Left hindlimb (tissue), 1 donor: Measurements from ENCODE around the gene UNC13B.
"Not testable (repeated sequence)": the region's sequence is repeated elsewhere in the genome, so short reads cannot be mapped to it uniquely, and the experiment has no call there.

Source experiments
- DNase-seq: peaks from one replicate; pipeline ENCODE4 v3.0.0-alpha.2; 2018

Gene UNC13B

DNA sequence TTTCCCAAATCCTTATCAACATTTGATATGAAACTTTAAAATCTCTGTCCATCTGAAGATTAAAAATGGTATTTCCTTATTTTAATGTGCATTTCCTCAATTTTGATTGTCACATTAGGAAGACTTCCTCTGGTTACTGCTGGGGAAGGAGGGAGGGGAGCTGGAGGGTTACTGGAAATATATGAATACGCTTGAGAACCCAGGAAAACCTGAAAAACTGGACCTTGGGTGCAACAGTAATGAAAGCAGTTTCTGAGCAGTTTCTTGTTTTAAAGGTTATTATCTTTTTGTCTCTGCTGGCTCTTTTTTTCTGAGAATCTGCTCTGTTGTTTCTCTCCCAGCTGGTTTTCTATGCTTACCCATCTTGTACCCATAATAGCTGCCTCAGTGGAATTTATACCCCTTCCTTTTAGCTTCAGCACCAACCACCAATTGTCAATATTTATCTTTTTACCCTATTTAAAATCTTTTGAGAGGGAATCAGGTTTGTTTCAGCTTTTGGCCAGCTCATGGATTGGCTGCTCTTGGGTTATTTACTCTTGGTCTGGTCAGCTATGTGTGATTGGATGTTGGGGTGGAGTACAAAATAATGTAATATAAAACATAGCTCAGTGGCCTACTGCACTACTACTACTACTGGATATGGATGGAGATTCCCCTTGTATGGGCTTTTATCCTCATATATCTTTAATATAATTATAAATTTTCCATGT is 67.4 kb downstream of the UNC13B start:
- DNase-seq: no peak

DNA sequence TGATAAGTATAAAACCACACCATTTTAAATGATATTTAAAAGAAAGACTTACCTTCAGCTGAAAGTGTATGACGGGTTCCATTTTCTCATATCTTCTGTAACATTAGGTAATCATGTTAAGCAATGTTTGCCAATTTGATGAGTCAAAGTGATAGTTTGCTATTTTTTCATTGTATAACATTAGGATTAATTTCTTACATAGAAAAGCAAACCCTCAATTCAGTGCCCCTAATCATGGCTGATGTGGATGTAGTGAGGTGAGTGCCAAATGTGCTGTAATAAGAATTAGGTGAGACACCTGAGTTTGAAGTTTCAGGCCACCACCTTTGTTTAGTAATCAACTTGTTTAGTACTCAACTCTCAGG is 68.0 kb downstream of the UNC13B start:
- DNase-seq: no peak

DNA sequence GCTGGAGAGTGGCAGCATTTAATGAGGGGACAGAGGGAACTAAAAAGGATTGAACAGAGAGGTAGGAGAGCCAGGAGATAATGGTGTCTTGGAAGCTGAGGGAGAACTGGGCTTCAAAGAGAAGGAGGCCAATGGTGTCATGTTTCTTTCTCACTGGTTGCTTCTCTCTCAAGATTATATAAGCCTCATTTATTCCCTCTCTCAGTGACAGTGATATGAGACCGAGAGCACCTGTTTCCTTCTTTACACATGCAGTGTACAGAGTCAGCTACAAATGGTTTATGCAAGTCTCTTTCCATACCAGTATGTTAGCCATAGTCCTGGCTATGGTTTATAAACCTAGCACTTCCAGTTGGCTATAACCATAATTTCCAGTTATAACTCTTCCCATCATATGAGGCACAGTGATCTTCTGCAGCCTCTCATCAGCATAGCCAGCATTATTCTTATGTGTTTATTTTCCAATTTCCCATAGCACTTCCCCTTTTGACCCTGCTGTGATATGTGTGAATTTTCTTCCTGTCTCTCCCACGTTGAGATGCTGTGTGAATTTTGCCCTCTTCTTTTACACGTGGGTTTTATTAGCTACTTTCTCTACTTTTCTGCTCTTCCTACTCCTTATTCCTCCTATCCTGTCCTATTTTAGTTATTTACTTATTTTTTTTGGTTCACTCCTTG is 71.2 kb downstream of the UNC13B start:
- no peak for DNase-seq

DNA sequence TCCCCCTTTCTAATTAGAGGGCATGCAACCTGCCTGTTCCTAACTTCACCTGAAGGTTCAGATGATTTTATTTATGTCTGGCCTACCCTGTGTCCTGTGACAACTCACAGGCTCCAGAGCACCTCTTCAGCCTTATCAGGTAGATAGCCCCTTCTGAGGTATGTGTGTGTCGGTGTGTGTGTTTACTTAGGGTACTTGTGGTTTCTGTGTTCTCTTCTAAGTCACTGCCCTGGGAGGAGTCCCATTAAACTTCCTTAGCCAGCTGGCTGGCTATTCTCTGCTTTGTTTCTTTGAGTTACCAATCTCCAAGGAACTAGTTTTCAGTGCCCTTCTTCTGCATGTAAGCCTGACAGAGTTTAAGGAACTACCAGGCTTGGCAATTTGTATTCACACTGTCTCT is 74.9 kb downstream of the UNC13B start:
- no peak for DNase-seq

DNA sequence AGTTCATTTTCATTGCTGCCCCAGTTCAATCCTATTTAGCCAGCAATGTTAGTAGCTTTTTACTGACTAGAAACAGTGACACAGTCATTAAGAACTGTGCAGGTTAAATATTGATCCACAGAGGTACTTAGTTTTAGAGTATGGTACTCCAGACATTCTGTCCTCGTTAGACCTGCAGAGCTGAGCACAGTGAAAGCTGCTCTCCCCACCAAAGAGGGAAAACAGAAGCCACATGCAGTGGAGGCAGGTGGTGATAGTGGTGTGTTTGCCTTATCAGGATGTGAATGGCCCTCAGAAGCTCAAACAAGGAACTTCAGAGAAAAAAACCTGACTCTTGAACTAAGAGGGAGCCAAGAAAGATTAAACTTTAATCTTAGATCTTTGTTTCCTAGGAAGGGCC is 75.5 kb downstream of the UNC13B start:
- no peak for DNase-seq

DNA sequence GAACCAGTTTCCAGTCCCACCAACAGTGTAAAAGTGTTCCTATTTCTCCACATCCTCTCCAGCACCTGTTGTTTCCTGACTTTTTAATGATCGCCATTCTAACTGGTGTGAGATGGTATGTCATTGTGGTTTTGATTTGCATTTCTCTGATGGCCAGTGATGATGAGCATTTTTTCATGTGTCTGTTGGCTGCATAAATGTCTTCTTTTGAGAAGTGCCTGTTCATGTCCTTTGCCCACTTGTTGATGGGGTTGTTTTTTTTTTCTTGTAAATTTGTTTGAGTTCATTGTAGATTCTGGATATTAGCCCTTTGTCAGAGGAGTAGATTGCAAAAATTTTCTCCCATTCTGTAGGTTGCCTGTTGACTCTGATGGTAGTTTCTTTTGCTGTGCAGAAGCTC is 84.1 kb downstream of the UNC13B start:
- DNase-seq: not testable (repeated sequence)

DNA sequence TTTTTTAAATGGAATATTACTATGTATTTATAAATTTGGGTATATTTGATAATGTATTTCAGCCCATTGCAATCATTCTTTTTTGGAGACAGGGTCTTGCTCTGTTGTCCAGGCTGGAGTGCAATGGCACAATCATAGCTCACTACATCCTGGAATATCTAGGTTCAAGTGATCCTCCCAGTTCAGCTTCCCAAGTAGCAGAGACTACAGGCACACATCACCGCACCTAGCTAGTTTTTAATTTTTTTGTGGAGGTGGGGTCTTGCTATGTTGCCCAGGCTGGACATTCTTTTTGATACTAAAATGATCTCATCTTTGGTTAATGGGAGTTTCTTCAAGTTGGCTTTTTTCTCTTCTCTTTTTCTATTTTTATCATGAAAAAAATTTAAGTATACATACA is 91.3 kb downstream of the UNC13B start:
- no peak for DNase-seq

DNA sequence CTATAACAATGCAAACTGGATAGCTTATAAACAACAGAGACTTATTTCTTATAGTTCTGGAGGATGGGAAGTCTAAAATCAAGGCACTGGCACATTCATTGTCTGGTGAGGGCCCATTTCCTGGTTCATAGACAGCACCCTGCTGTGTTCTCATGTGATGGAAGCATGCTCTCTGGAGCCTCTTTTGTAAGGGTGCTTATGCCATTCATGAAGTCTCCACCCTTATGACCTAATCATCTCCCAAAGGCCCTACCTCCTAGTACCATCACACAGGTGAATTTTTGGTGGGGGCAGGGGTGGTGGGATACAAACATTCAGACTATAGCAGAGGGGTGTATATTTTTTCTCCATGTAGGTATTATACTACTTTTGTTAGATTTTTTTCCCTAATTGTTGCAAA is 92.4 kb downstream of the UNC13B start:
- DNase-seq: no peak

DNA sequence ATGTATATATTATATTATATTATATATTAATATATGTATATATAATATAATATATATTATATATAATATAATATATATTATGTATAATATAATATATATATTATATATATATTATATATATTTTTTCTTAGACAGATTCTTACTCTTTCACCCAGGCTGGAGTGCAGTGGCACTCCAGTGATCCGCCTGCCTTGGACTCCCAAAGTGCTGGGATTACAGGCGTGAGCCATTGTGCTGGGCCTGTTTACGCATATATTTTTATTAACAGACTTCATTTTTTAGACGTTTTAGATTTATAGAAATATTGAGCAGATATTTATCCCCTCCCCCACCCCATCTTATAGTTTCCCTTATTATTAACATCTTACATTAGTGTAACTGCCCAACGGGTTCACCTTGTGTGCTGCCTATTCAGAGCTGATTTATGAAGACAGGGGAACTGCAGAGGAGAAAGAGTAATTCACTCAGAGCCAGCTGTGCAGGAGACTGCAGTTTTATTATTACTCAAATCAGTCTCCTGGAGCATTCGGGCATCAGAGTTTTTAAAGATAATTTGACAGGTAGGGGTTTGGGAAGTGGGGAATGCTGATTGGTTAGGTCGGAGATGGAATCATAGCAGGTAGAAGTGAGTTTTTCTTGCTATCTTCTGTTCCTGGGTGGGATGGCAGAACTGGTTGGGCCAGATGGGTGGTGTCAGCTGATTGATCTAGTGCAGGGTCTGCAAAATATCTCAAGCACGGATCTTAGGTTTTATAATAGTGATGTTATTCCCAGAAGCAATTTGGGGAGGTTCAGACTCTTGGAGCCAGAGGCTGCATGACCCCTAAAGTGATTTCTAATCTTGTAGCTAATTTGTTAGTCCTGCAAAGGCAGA is 93.4 kb downstream of the UNC13B start:
- DNase-seq: no peak

DNA sequence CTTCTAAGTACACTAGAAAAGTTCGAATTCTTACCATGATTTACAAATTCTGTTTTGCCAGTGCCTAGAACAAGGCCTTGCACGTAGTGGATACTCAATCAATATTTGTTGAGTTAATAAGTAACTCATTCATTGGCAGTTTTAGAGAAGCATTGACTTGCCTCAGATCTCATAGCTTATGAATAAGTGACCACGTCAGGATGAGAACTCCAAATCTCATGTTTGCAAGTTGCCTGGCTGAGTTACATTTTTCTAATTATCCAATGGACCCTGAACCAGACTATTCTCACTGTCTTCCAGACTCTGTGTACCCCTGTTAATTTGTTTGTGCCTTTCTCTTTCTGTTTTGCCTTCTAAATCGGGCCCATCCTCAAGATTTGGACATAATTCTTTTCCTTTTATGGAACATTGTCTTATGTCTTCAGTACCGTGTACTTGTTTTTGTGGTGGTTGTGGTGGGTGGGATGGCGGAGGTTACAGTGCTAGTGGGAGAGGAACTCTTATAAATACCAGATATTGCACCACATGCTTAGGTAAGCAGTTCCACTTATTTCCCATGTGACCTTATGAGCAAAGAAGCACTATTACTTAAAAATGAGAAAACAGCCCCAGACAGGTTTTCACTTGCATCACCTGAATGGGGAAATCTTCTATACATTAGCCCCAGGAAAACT is 96.3 kb downstream of the UNC13B start:
- DNase-seq: no peak

DNA sequence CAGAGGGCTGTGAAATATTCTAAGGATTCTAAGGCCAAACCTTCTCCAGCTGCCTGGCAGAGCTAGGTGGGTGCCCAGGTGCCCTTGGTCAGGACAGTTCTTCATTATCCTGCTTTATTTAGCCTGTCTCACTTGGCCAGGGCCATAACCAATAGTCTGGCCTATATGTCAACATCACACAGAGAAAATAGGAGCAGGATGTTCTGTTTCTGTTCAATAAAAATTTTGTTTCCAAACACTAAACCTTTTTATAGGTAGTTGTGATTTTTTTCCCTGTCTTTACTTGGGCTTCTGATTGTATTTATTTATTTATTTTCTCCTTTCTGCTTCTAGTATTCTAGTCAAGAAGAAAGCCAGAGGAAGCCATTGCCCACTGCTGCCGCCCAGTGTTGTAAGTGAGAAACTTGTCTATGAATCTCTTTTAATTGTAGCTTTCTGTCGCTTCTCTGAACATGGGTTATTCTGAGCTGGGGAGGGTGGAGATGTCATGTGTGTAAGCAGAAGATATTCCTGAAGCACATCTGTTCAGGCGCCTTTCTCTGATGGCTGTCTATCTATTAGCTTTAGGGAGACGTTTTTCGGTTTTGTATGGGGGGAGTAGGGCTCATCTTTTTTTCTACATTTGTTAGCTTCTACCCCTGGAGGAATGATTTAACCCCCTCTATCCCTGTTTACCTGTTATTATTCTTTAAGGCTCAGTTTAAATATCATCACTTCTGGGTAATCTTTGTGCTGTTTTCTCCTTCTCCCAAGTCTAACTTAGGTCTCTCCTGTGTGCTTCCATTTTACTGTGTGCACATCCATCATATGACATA is 97.1 kb downstream of the UNC13B start:
- peak; percentile 63 for DNase-seq

DNA sequence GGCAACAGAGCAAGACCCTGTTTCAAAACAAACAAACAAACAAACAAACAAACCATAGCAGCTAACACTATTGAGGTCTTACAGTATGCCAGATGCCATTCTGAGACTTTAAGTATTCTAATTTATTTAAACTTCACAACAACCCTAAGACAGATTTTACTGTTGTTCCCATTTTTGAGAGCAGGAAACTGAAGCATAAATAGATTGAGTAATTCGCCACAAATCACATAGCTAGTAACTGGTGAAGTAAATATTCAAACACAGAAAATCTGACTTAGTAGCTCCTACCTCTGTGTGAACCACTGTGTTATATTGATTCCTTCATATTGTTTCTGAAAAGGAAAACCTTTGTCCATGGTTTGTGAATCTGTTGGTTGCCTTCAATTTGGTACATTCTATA is 98.4 kb downstream of the UNC13B start:
- DNase-seq: no peak

DNA sequence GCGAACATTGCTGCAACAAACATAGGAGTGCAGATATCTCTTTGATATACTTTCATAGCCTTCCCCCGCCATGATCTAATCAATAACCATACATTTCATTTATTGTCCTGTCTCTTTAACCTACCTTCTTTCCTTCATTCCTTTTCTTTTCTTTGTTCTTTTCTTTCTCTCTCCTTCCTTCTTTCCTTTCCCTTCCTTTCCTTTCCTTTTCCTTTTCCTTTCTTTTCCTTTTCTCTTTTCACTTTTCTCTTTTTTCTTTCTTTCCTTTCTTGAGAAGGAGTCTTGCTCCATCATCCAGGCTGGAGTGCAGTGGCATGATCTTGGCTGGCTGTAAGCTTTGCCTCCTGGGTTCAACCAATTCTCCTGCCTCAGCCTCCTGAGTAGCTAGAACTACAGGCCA is 100.3 kb downstream of the UNC13B start:
- DNase-seq: no peak

DNA sequence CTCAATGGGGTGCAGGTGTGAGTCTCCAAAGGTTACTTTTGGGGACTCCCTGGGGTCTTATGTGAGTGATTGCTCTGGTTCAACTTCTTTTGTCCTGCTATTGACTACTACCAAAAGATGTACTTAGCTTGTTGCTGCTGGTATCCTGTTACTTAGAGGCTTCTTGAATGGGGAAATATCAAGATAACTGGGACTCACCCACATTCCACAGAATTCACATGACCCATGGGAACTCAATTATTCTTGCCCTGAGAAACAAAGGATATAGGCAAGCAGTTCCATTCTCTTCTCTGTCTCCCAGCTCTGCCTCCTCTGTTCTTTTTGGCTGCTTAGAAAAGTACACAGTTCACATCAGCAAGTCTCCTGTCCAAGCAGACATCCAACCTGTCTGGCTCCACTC is 105.9 kb downstream of the UNC13B start:
- no peak for DNase-seq

DNA sequence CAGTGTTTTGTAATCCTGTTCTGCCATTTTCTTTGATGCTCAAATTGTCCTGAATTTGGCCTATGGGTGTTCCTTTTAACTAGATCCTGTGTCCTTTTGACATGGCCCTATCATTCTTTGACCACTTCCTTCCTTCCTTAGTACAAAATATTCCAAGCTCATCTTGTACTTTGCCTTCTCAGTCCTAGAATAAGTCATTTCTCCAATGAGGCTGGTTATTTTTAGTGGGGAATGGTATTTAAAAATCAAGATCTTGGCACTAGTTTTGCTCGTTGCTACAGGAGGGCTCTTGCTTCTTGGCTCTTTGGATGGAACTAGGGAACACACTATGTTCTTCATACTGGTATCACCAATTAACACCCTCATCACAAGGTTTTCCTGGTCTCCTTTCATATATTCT is 108.1 kb downstream of the UNC13B start:
- no peak for DNase-seq

DNA sequence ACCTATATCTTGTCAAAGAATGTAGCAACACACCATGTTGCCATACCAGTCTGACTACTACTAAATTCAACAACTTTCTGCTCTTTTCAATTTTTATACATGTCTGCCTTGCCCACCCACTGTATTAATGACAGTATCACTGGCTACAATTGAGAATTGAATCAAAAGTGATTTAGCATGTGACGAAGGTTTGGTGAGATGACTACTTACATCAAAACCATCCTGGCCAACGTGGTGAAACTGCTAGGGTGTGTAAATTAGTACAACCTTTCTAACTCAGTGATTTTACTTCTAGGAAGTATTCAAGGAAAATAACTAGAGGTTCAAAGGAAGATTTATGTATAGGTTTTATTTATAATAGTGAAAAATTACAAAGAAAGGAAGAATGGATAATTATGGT is 109.8 kb downstream of the UNC13B start:
- no peak for DNase-seq

DNA sequence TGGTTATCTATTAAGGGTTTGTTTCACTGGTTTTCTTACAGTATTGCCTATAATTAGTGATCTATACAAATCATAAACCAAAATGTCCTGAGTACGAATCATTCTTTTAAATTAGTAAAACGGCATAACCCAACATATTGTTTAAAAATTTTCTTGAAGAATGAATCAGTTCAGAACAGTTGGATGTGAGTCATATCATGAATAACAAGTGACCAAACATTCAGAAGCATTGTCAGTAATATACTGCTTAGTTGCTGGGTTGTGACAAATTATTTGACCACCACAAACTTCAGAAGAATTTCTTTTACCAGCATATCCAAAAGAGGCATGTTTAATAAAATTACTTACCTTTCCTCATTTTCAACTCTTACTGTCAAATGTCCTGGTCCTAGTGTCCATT is 111.2 kb downstream of the UNC13B start:
- no peak for DNase-seq

DNA sequence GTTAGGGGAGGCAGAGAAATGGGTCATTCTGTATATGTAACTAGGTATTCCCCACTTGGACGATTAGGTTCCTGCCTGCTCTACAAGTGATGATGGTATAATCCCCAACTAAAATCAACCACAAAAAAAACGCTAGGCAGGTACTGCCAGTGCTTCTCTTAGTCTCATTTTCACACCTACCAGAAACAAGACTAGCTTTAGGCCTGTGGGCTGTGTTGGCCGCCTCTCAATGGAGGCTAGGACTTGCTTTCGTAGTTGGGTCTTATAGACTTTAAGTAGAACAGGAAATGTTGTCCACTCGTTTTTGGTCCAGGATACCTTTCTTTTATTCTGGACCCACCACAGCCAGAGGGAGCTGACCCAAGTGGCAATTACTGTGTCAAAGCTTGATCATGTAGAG is 111.8 kb downstream of the UNC13B start:
- DNase-seq: no peak

DNA sequence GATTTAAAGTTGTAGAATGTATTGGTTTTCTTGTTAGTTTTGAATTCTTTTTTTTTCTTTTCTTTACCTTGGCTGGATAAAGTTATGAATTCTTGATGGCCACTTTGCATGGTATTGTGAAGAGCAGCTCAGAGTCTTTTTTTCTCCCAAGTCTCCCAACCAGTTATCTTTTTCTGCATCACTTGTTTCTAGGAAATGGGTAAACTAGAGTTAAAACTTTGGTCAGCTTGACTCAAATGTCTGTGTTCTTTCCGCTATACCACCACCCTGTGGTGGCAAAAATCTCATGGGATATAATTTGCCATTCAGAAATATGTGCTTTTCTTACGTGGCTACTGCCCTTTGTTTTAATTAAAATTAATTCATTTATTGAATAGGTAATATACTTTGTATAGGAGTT is 113.2 kb downstream of the UNC13B start:
- no peak for DNase-seq

DNA sequence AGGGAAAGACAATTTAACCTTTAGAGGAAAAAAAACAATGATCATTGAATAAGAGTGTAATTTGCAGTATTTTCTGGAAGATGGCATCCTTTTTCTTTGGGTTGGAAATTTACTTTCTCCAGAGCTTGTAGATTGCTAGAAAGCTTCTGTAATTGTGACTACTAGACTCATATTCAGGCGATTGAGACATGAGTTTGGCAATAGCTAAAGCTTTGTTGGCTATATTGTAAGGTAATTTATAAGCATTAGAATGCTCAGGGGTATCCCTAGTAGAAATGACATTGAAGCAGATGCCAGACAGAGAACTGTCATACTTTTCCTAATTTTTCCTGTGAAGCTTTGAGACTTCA is 115.3 kb downstream of the UNC13B start:
- no peak for DNase-seq

DNA sequence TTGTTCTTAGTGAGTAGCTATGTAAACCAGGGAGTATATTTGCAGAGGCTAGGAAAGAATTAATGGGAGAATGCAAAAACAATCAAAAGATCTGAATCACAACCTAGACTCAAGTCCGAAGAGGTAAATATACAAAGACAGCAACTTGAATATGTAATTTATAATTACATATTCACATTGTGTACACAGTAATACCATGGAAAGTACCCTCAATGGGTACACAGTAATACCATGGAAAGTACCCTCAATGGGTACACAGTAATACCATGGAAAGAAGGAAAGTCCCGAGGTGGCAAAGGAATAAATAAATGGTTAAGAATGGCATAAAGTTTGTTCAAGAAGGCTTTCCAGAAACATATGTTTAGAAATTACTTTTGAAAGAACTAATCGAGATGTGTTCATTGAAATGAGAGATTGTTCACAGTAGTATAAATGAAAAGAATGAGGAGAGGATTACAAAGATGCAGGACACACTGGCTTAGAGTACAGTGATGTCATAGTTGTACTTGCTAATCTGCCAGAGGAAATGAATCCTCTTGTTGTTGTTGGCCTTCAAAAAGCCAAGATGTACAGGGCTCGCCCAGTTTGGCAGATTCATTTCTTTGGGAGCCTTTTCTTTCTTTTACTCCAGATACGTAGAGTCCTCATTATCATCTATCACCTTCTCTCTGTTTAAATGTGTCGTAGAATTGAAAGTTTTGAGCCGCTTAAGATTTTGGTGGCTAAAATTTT is 116.0 kb downstream of the UNC13B start:
- DNase-seq: no peak

DNA sequence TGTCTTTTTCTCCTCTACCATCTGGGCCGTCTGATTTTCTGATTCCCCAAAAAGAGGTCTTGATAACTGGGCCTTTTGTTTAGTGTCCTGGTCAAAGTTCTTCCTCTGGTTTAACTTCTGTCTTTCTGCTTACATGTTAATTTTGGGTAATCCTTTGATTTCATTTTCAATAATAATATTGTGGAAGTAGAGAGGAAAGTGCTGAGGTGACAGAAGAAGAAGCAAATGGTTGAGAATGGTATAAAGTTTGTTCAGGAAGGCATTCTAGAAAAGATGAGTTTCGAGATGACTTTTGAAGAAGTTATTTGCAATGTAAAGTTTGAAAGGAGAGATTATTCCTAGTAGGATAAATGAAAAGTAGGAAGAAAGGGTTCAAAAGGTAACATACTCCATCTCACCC is 118.1 kb downstream of the UNC13B start:
- DNase-seq: no peak
